B cell (primary cell): ENCODE data around the gene PADI4.

Experiments used
- CTCF ChIP-seq: fragments of 200-600 bp; IDR thresholded peaks from one replicate; pipeline ENCODE4 v1.8.0; 2022; ENCODE audit warnings: antibody characterized with exemption, mild to moderate bottlenecking
- EZH2 ChIP-seq: IDR thresholded peaks from 2 replicates; pipeline ENCODE4 v1.6.1; 2012; ENCODE audit warnings: borderline replicate concordance, low read depth, mild to moderate bottlenecking, moderate library complexity, low read length; ENCODE audit not compliant: insufficient read depth, poor library complexity, severe bottlenecking

- TF ChIP-seq EZH2, result no peak
- TF ChIP-seq CTCF, result no peak
Observed at GRCh38 chr1:17372955-17373354, 65.0 kb downstream of the PADI4 start.
